ENCODE results near the gene DGKZ. TPM values are rescaled to one million over a fixed set of nuclear protein-coding genes. Genes with fewer than 3 reads are reported as not detected.
"Not testable (repeated sequence)": the region's sequence is repeated elsewhere in the genome, so short reads cannot be mapped to it uniquely, and the experiment has no call there.

DGKZ gene
- total and polyA plus RNA-seq, 8 donors: 34.6 to 65.1 (median 40.0) TPM

- Histone ChIP-seq H3K4me1 (peaks cover 14 to 36% of the 10 kb centered on the region in 2 donors), H3K9me3 (no peaks in the 10 kb centered on the region), H3K4me3 (no peak overlapping the region), H3K27ac (no peak overlapping the region), H3K36me3 (no peaks in the 10 kb centered on the region), H3K27me3 (peaks cover 0 to 28% of the 10 kb centered on the region in 2 donors)
- DNase-seq (no peak), ATAC-seq (no peak)
- no peak for TF ChIP-seq CTCF (IDR thresholded peaks at IDR 0.05)
- intact Hi-C loops (cut with DNase I): loop anchor here in 1 of 2 donors (10.0 kb wide), 1 partner anchor 55 kb away; no protein-coding TSS in a partner anchor
These were observed 47.0 kb upstream of the DGKZ start for GRCh38 chr11:46300270-46300669.

- no peaks in the 10 kb centered on the region for H3K9me3 ChIP-seq
- DNase-seq: no peak
- H3K27ac ChIP-seq: no peak overlapping the region
- H3K36me3 ChIP-seq: no peaks in the 10 kb centered on the region
- peaks cover 0 to 18% of the 10 kb centered on the region in 2 donors for H3K4me1 ChIP-seq
- no peak for TF ChIP-seq CTCF (IDR thresholded peaks at IDR 0.05)
- H3K4me3 ChIP-seq: no peak overlapping the region
- peaks cover 0 to 2% of the 10 kb centered on the region in 2 donors for H3K27me3 ChIP-seq
- intact Hi-C loops (cut with DNase I): loop anchor here in 1 of 2 donors (10.0 kb wide), 1 partner anchor 58 kb away; no protein-coding TSS in a partner anchor
- no peak for ATAC-seq
These were observed 44.4 kb upstream of the DGKZ start for GRCh38 chr11:46302866-46303265.

DNA sequence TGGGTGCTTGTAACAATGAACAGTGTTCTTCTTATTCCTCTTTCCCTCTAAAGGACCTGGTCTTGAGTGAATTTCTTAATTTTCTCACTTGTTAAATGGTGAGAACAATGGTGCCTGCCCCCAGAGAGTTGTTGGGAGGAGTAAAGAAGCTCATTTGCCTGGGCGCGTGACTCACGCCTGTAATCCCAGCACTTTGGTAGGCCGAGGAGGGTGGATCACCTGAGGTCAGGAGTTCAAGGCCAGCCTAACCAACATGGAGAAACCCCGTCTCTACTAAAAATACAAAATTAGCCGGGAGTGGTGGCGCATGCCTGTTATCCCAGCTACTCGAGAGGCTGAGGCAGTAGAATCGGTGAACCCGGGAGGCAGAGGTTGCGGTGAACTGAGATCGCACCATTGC is 43.2 kb upstream of the DGKZ start:
- intact Hi-C loops (cut with DNase I): loop anchor here in 1 of 2 donors (10.0 kb wide), 1 partner anchor 59 kb away; no protein-coding TSS in a partner anchor
- not testable (repeated sequence) for H3K9me3 ChIP-seq

DNA sequence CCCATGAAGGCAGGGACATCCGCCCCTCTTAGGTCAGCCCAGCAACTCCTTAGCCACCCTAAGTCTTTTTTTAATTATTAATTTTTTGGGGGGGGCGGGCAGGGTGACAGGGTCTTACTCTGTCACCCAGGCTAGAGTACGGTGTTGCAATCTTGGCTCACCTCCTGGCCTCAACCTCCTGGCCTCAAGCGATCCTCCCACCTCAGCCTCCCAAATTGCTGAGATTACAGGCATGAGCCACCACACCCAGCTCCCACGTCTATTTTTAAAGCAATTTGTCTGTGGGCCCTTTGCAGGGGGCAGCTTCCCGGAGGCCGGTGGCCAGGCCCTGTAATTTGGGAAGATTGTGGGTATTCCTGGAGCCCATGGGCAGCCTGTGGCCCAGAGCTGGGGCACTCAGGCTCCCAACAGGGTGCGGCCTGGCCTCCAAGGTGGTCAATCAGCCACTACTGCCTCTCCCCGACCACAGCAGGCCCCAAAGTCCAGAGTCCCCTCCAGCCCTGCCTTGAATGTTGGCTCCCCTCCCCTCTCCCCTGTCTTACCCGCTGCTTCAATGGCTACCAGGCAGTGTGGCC is 42.6 kb upstream of the DGKZ start:
- intact Hi-C loops (cut with DNase I): loop anchor here (5.0 to 10.0 kb wide), 2 partner anchors 60 to 62 kb away; no protein-coding TSS in a partner anchor
- H3K36me3 ChIP-seq: no peaks in the 10 kb centered on the region
- H3K27ac ChIP-seq: no peak overlapping the region
- H3K4me3 ChIP-seq: no peak overlapping the region
- TF ChIP-seq CTCF (IDR thresholded peaks at IDR 0.05): no peak
- no peaks in the 10 kb centered on the region for H3K9me3 ChIP-seq
- ATAC-seq (no peak), DNase-seq (no peak)
- no peaks in the 10 kb centered on the region for H3K27me3 ChIP-seq
- H3K4me1 ChIP-seq: peaks cover 0 to 7% of the 10 kb centered on the region in 2 donors

More for the DNA sequence above, 43.2 kb upstream of the DGKZ start:
- not testable (repeated sequence) for H3K27ac ChIP-seq, ATAC-seq, H3K36me3 ChIP-seq, DNase-seq, H3K27me3 ChIP-seq, H3K4me3 ChIP-seq
- peaks cover 0 to 14% of the 10 kb centered on the region in 2 donors for H3K4me1 ChIP-seq

DNA sequence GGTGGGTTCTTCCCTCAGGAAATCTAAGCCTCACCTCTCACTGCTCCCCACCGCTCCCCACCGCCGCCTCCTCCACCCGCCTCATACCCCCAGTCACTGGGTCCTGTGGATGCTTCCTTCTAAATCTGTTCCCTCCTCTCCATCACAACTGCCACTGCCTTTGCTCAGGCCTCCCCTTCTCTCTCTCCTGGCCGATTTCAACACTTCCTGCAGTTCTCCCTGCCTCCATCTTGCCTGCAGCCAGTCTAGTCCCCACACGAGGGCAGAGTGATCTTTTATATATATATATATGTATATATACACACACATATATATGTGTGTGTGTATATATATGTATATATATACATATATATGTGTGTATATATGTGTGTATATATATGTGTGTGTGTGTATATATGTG is 42.0 kb upstream of the DGKZ start:
- DNase-seq: peak in 1 of 4 donors; percentile 70
- no peak overlapping the region for H3K27ac ChIP-seq
- no peaks in the 10 kb centered on the region for H3K27me3 ChIP-seq
- H3K4me1 ChIP-seq: peaks cover 0 to 6% of the 10 kb centered on the region in 2 donors
- intact Hi-C loops (cut with DNase I): loop anchor here (5.0 to 10.0 kb wide), 2 partner anchors 60 to 63 kb away; no protein-coding TSS in a partner anchor
- no peaks in the 10 kb centered on the region for H3K9me3 ChIP-seq
- no peak overlapping the region for H3K4me3 ChIP-seq
- TF ChIP-seq CTCF (IDR thresholded peaks at IDR 0.05): no peak
- H3K36me3 ChIP-seq: no peaks in the 10 kb centered on the region
- no peak for ATAC-seq

Measured in left lung (tissue), 10 donors.